ENCODE data around the gene SF3B2.
A peak's percentile ranks its signal among the peaks of the same experiment; 100 is the strongest.
"Not testable (repeated sequence)": the region's sequence is repeated elsewhere in the genome, so short reads cannot be mapped to it uniquely, and the experiment has no call there.

Gene SF3B2

GRCh38 chr11:66078949-66079348 is 26.8 kb downstream of the SF3B2 start:
- DNase-seq: not testable (repeated sequence)

GRCh38 chr11:66080055-66080817 is 28.1 kb downstream of the SF3B2 start:
- DNase-seq: peak; percentile 49

GRCh38 chr11:66081505-66081904 is 29.3 kb downstream of the SF3B2 start:
- DNase-seq: peak; percentile 35

GRCh38 chr11:66082946-66083698 is 31.0 kb downstream of the SF3B2 start:
- DNase-seq: no peak

- no peak for DNase-seq
Observed at GRCh38 chr11:66083767-66084166, 31.6 kb downstream of the SF3B2 start.

- no peak for DNase-seq
Observed at GRCh38 chr11:66084821-66085475, 32.8 kb downstream of the SF3B2 start.

- DNase-seq: no peak
Observed at GRCh38 chr11:66087148-66087908, 35.2 kb downstream of the SF3B2 start.

GRCh38 chr11:66089067-66089466 is 36.9 kb downstream of the SF3B2 start:
- no peak for DNase-seq

GRCh38 chr11:66090288-66090687 is 38.1 kb downstream of the SF3B2 start:
- DNase-seq: no peak

- DNase-seq: not testable (repeated sequence)
Observed at GRCh38 chr11:66092125-66092524, 40.0 kb downstream of the SF3B2 start.

- not testable (repeated sequence) for DNase-seq
Observed at GRCh38 chr11:66099746-66100145, 47.6 kb downstream of the SF3B2 start.

GRCh38 chr11:66100272-66101065 is 48.3 kb downstream of the SF3B2 start:
- DNase-seq: peak; percentile 34

GRCh38 chr11:66101066-66101464 is 48.9 kb downstream of the SF3B2 start:
- DNase-seq: no peak

- DNase-seq: no peak
Observed at GRCh38 chr11:66104057-66104638, 52.0 kb downstream of the SF3B2 start.

- DNase-seq: no peak
Observed at GRCh38 chr11:66106786-66107599, 54.8 kb downstream of the SF3B2 start.

- DNase-seq: no peak
Observed at GRCh38 chr11:66107600-66108510, 55.7 kb downstream of the SF3B2 start.

- no peak for DNase-seq
Observed at GRCh38 chr11:66109294-66109693, 57.1 kb downstream of the SF3B2 start.

- no peak for DNase-seq
Observed at GRCh38 chr11:66111158-66111557, 59.0 kb downstream of the SF3B2 start.

- DNase-seq: no peak
Observed at GRCh38 chr11:66112041-66112491, 59.9 kb downstream of the SF3B2 start.
